ENCODE measurements around the gene MDM1.

DNA sequence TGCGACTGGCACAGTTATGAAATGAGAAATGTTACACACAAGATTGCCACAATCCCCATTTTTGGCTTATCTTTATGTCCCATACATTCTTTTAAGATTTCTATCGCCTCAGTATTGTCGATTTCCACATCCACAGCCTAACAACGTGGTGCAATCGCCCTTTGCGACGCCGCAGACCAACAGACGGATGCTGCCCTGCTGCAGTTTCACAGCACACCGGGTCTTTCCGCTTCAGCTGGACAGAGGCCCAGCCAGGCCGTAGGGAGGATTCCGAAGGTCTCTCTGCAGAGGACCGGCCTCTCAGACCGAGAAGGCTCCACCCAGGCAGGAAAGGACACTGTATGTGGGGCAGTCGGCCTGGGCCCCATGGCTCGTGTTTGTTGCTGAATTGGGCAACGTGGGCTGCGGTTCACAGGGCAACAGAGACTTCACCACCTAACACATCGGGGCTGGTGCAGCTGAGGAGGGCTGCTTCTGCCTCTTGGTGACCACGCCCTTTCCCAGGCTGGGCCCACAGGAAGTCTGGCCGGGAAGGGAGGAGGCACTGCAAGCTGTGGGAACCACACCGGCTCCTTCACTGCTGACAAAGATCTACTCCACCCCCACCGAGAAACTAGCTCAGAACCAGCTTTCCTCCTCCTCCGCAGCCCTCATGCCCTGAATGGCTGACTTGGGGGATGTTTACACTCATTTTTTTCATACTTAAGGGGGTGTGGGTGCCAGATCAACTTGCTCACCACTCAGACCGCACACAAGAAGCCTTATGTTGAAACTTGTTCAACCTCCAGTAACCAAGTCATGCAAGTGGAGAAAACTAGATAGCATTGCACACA, 32.9 kb upstream of the MDM1 start:
- TF ChIP-seq, protein P1, sequence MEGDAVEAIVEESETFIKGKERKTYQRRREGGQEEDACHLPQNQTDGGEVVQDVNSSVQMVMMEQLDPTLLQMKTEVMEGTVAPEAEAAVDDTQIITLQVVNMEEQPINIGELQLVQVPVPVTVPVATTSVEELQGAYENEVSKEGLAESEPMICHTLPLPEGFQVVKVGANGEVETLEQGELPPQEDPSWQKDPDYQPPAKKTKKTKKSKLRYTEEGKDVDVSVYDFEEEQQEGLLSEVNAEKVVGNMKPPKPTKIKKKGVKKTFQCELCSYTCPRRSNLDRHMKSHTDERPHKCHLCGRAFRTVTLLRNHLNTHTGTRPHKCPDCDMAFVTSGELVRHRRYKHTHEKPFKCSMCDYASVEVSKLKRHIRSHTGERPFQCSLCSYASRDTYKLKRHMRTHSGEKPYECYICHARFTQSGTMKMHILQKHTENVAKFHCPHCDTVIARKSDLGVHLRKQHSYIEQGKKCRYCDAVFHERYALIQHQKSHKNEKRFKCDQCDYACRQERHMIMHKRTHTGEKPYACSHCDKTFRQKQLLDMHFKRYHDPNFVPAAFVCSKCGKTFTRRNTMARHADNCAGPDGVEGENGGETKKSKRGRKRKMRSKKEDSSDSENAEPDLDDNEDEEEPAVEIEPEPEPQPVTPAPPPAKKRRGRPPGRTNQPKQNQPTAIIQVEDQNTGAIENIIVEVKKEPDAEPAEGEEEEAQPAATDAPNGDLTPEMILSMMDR (conservative IDR thresholded peaks at IDR 0.05; ENCODE audit: low read length): no peak
- TF ChIP-seq EZH2phosphoT487 (IDR thresholded peaks at IDR 0.05; ENCODE audit: borderline replicate concordance, low read depth, low read length): no peak
